Measurements from ENCODE around the gene SNAP47.

The SNAP47 gene

DNA sequence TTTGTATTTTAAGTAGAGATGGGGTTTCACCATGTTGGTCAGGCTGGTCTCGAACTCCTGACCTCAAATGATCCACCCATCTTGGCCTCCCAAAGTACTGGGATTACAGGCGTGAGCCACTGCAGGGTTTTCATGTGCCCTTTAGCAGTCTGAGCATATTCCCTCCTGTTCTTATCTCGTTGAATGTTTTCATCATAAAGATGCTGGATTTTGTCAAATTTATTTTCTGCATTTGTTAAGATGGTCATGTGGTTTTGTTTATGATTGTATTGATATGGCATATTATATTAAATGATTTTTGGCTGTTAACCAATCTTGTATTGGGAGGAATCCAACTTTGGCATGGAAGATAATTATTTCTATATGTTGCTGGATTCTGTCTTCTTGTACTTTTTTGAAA, 8.9 kb upstream of the SNAP47 start:
- Histone ChIP-seq H3K79me2 (ENCODE audit: insufficient read depth, low read length) (no peaks in the 10 kb centered on the region), H4K20me1 (ENCODE audit: insufficient read depth, low read length, poor library complexity, severe bottlenecking) (peaks cover 3% of the 10 kb centered on the region), H2AFZ (ENCODE audit: low read length) (no peak overlapping the region), H3K9me3 (ENCODE audit: insufficient read depth, low read depth, low read length) (no peaks in the 10 kb centered on the region; the same call in 1 of the 2 replicates), H3K27me3 (ENCODE audit: insufficient read depth, low read length, poor library complexity, severe bottlenecking) (no peaks in the 10 kb centered on the region), H3K4me3 (ENCODE audit: low read length, poor library complexity, severe bottlenecking) (no peak overlapping the region), H3F3A (ENCODE audit: low read depth) (no peaks in the 10 kb centered on the region), H3K9ac (ENCODE audit: low read depth, low read length, poor library complexity, severe bottlenecking) (no peak overlapping the region), H3K36me3 (ENCODE audit: insufficient read depth, low read length) (no peaks in the 10 kb centered on the region), H3K4me1 (ENCODE audit: insufficient read depth, low read length, poor library complexity, severe bottlenecking) (peaks cover 7% of the 10 kb centered on the region), H3K9me2 (replicated peaks; ENCODE audit: low read depth, low read length) (no peaks in the 10 kb centered on the region), H3K4me2 (ENCODE audit: low read depth, low read length, poor library complexity, severe bottlenecking) (no peak overlapping the region)
- TF ChIP-seq EZH2phosphoT487 (IDR thresholded peaks at IDR 0.05; ENCODE audit: borderline replicate concordance) = no peak
- TF ChIP-seq, protein P1, sequence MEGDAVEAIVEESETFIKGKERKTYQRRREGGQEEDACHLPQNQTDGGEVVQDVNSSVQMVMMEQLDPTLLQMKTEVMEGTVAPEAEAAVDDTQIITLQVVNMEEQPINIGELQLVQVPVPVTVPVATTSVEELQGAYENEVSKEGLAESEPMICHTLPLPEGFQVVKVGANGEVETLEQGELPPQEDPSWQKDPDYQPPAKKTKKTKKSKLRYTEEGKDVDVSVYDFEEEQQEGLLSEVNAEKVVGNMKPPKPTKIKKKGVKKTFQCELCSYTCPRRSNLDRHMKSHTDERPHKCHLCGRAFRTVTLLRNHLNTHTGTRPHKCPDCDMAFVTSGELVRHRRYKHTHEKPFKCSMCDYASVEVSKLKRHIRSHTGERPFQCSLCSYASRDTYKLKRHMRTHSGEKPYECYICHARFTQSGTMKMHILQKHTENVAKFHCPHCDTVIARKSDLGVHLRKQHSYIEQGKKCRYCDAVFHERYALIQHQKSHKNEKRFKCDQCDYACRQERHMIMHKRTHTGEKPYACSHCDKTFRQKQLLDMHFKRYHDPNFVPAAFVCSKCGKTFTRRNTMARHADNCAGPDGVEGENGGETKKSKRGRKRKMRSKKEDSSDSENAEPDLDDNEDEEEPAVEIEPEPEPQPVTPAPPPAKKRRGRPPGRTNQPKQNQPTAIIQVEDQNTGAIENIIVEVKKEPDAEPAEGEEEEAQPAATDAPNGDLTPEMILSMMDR (conservative IDR thresholded peaks at IDR 0.05; ENCODE audit: low read length) = no peak

DNA sequence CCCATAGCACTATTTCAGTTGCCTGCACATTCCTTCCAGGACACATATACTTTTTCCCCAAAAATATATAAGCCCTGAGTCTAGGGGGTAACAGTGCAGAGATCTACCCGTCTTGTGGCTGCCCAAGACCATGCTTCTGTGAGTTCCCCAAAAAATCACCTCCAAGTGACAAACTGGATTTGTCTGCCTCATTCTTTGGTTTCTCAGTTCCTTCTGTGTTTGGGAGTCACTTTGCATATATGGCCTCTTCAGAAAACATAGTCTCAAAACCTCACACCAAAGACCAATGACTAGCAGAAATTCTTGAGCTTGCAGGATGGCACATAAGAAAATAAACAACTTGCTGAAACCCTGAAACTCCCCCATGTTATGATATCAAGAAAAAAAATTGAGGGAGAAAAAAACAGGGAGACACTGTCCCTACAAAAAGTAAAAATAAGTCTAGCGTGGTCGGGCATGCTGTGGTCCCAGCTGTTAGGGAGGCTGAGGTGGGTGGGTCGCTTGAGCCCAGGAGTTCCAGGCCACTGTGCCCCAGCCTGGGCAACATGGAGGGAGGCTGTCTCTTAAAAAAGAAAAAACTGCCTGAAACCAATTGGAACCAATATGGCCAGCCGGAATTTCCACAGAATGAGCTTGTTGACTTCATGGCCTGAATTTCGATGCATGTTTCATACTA, 8.2 kb upstream of the SNAP47 start:
- H3K4me3 ChIP-seq (ENCODE audit: low read length, poor library complexity, severe bottlenecking) = no peak overlapping the region
- no peaks in the 10 kb centered on the region for H3F3A ChIP-seq (ENCODE audit: low read depth)
- no peaks in the 10 kb centered on the region for H3K9me3 ChIP-seq (ENCODE audit: insufficient read depth, low read depth, low read length)
- no peaks in the 10 kb centered on the region for H3K9me2 ChIP-seq (replicated peaks; ENCODE audit: low read depth, low read length)
- no peaks in the 10 kb centered on the region for H3K36me3 ChIP-seq (ENCODE audit: insufficient read depth, low read length)
- TF ChIP-seq, protein P1 (conservative IDR thresholded peaks at IDR 0.05; ENCODE audit: low read length) = no peak
- TF ChIP-seq EZH2phosphoT487 (IDR thresholded peaks at IDR 0.05; ENCODE audit: borderline replicate concordance) = no peak
- no peak overlapping the region for H2AFZ ChIP-seq (ENCODE audit: low read length)
- peaks cover 3% of the 10 kb centered on the region for H4K20me1 ChIP-seq (ENCODE audit: insufficient read depth, low read length, poor library complexity, severe bottlenecking)
- no peak overlapping the region for H3K9ac ChIP-seq (ENCODE audit: low read depth, low read length, poor library complexity, severe bottlenecking)
- peaks cover 7% of the 10 kb centered on the region for H3K4me1 ChIP-seq (ENCODE audit: insufficient read depth, low read length, poor library complexity, severe bottlenecking)
- H3K79me2 ChIP-seq (ENCODE audit: insufficient read depth, low read length) = no peaks in the 10 kb centered on the region
- H3K4me2 ChIP-seq (ENCODE audit: low read depth, low read length, poor library complexity, severe bottlenecking) = no peak overlapping the region
- no peaks in the 10 kb centered on the region for H3K27me3 ChIP-seq (ENCODE audit: insufficient read depth, low read length, poor library complexity, severe bottlenecking)

- peak overlapping the region; percentile 75 for H2AFZ ChIP-seq (ENCODE audit: low read length)
- H3K4me3 ChIP-seq (ENCODE audit: low read length, poor library complexity, severe bottlenecking) = peak overlapping the region; percentile 68
- H3K4me2 ChIP-seq (ENCODE audit: low read depth, low read length, poor library complexity, severe bottlenecking) = peak overlapping the region; percentile 71
- H4K20me1 ChIP-seq (ENCODE audit: insufficient read depth, low read length, poor library complexity, severe bottlenecking) = peaks cover 5% of the 10 kb centered on the region
- no peaks in the 10 kb centered on the region for H3K36me3 ChIP-seq (ENCODE audit: insufficient read depth, low read length)
- H3K79me2 ChIP-seq (ENCODE audit: insufficient read depth, low read length) = peaks cover 10% of the 10 kb centered on the region; the same call in 1 of the 2 replicates
- peaks cover 7% of the 10 kb centered on the region for H3K4me1 ChIP-seq (ENCODE audit: insufficient read depth, low read length, poor library complexity, severe bottlenecking)
- H3K9ac ChIP-seq (ENCODE audit: low read depth, low read length, poor library complexity, severe bottlenecking) = peak overlapping the region; percentile 70
- no peaks in the 10 kb centered on the region for H3K9me3 ChIP-seq (ENCODE audit: insufficient read depth, low read depth, low read length)
- H3K9me2 ChIP-seq (replicated peaks; ENCODE audit: low read depth, low read length) = no peaks in the 10 kb centered on the region
- H3K27me3 ChIP-seq (ENCODE audit: insufficient read depth, low read length, poor library complexity, severe bottlenecking) = no peaks in the 10 kb centered on the region
- TF ChIP-seq, protein P1 (conservative IDR thresholded peaks at IDR 0.05; ENCODE audit: low read length) = no peak
- no peak for TF ChIP-seq EZH2phosphoT487 (IDR thresholded peaks at IDR 0.05; ENCODE audit: borderline replicate concordance)
- no peaks in the 10 kb centered on the region for H3F3A ChIP-seq (ENCODE audit: low read depth)
These were observed 7.0 kb upstream of the SNAP47 start for GRCh38 chr1:227728059-227728891.

All from Loucy (cell line).